MCF 10A (cell line): ENCODE data around the gene VPS4A. TPM values are rescaled to one million over a fixed set of nuclear protein-coding genes. Genes with fewer than 3 reads are reported as not detected.

Experiments used
- Bru-seq: library from RNA; stranded (reverse); fragments of 400-500 nt; gene quantifications from one replicate; lab custom pipeline; 2021; lab: Mats Ljungman, UMichigan
- BruChase-seq, 2 experiments: library from RNA; stranded (reverse); fragments of 400-500 nt; gene quantifications; one replicate each; lab custom pipeline; 2021; lab: Mats Ljungman, UMichigan
- BruUV-seq: library from RNA; stranded (reverse); fragments of 400-500 nt; replicated peaks from 2 replicates; lab custom pipeline; 2021; lab: Mats Ljungman, UMichigan
- CTCF ChIA-PET: fragments of 300-600 bp; sonication (Branson Sonifier 250); formaldehyde crosslinking; extraction: SDS; loops from one replicate; lab custom pipeline; 2021; ENCODE audit warnings: antibody characterized with exemption, inconsistent platforms; lab: Yijun Ruan, JAX
- POLR2A ChIA-PET: fragments of 300-600, 350-650 bp; sonication (Branson Sonifier 250); formaldehyde crosslinking; extraction: SDS; loops from one replicate; lab custom pipeline; 2020; ENCODE audit warnings: antibody characterized with exemption, inconsistent platforms; lab: Yijun Ruan, JAX
- DNase-seq: peaks from one replicate; pipeline ENCODE4 v3.0.0-alpha.2; 2018; ENCODE audit not compliant: unreplicated experiment
- H3K27ac Mint-ChIP-seq: one replicate; pipeline ENCODE4 v1.8.0; 2022; ENCODE audit warnings: mild to moderate bottlenecking, low read depth, mixed read lengths; ENCODE audit not compliant: unreplicated experiment
- H3K27me3 Mint-ChIP-seq: one replicate; pipeline ENCODE4 v1.8.0; 2022; ENCODE audit warnings: mixed read lengths; ENCODE audit not compliant: insufficient read depth, unreplicated experiment
- H3K36me3 Mint-ChIP-seq: one replicate; pipeline ENCODE4 v1.8.0; 2022; ENCODE audit warnings: mild to moderate bottlenecking, moderate library complexity, mixed read lengths; ENCODE audit not compliant: insufficient read depth, unreplicated experiment
- H3K4me1 Mint-ChIP-seq: one replicate; pipeline ENCODE4 v1.8.0; 2022; ENCODE audit warnings: mixed read lengths; ENCODE audit not compliant: insufficient read depth, unreplicated experiment
- H3K4me3 Mint-ChIP-seq: one replicate; pipeline ENCODE4 v1.8.0; 2022; ENCODE audit warnings: mild to moderate bottlenecking, moderate library complexity, mixed read lengths; ENCODE audit not compliant: unreplicated experiment
- H3K9me3 Mint-ChIP-seq: one replicate; pipeline ENCODE4 v1.8.0; 2022; ENCODE audit warnings: mixed read lengths; ENCODE audit not compliant: unreplicated experiment
- CTCF ChIP-seq: fragments of 200-600 bp; IDR thresholded peaks from one replicate; pipeline ENCODE4 v1.8.0; 2022; ENCODE audit warnings: antibody characterized with exemption, mild to moderate bottlenecking; ENCODE audit not compliant: unreplicated experiment
- intact Hi-C: fragments of 100-400 bp; cut with micrococcal nuclease; formaldehyde crosslinking; loops from 2 replicates; pipeline ENCODE4 v1.14.1; 2022
- long read RNA-seq: library from polyadenylated mRNA; stranded (forward); transcript quantifications from one replicate; pipeline ENCODE4 v2.0.0, GENCODE V29; 2022
- total RNA-seq: library from RNA; stranded (reverse); gene quantifications from 2 replicates; pipeline ENCODE4 v1.2.3, GENCODE V29; 2022

VPS4A gene
- 34.4 and 38.6 TPM in 2 replicates for total RNA-seq
- Bru-seq, nascent RNA = percentile 72 among the genes with signal in this experiment
- BruChase-seq, experiment 1, labeled RNA remaining after a 6-hour chase = percentile 93 among the genes with signal in this experiment
- percentile 82 among the genes with signal in this experiment for BruChase-seq, experiment 2, labeled RNA remaining after a 2-hour chase
- long read RNA-seq, full-length matches to known transcripts = 159 of 212 reads
- long read RNA-seq, partial matches to known transcripts = 16 of 212 reads
- long read RNA-seq, other reads (novel, unspliced or antisense) = 37 of 212 reads

- peaks cover 16% of the 10 kb centered on the region for H3K4me1 Mint-ChIP-seq
- H3K27ac Mint-ChIP-seq = peak within 1 kb of the TSS; percentile 89
- H3K9me3 Mint-ChIP-seq = no peaks in the 10 kb centered on the region
- BruUV-seq = TSS peak; percentile 58
- intact Hi-C loops = loop anchor here (1.0 kb wide), 1 partner anchor 161 kb away; no protein-coding TSS in a partner anchor
- H3K4me3 Mint-ChIP-seq = peak within 1 kb of the TSS; percentile 91
- peak; percentile 95 for DNase-seq
- CTCF ChIA-PET = interaction anchor here (0.6 to 1.9 kb wide), 12 partner anchors 10 to 782 kb away, joined by 3 to 15 read pairs (median 4); no protein-coding TSS in a partner anchor
- H3K27me3 Mint-ChIP-seq = no peaks in the 10 kb centered on the region
- POLR2A ChIA-PET = interaction anchor here (0.8 to 9.1 kb wide), 3 partner anchors 14 to 178 kb away, joined by 4 to 75 read pairs (median 13); partner anchors contain the start of genes CHTF8, PDF and UTP4
- peak; percentile 81 for TF ChIP-seq CTCF
- peaks cover 21% of the 10 kb centered on the region for H3K36me3 Mint-ChIP-seq
These were observed at the start of gene VPS4A for GRCh38 chr16:69310653-69311532. TSS of gene VPS4A (plus strand) at chr16:69311350. CDS start at chr16:69311512, 162 bp downstream.

GRCh38 chr16:69266334-69267063 is 44.7 kb upstream of the VPS4A start:
- Mint-ChIP-seq H3K4me3 (no peak overlapping the region), H3K4me1 (no peaks in the 10 kb centered on the region)
- intact Hi-C loops = no loop called here

GRCh38 chr16:69267633-69268032 is 43.5 kb upstream of the VPS4A start:
- CTCF ChIA-PET = interaction anchor here (1.0 to 1.4 kb wide), 4 partner anchors 17 to 65 kb away, joined by 3 to 5 read pairs (median 4); no protein-coding TSS in a partner anchor
- Mint-ChIP-seq H3K4me1 (no peaks in the 10 kb centered on the region), H3K9me3 (no peaks in the 10 kb centered on the region), H3K36me3 (peaks cover 17% of the 10 kb centered on the region), H3K27ac (no peak overlapping the region), H3K4me3 (no peak overlapping the region), H3K27me3 (no peaks in the 10 kb centered on the region)
- TF ChIP-seq CTCF = no peak
- POLR2A ChIA-PET = interaction anchor here (0.9 to 2.0 kb wide), 3 partner anchors 9 to 110 kb away, joined by 4 to 6 read pairs (median 4); no protein-coding TSS in a partner anchor
- no peak for DNase-seq
- intact Hi-C loops = no loop called here
- BruUV-seq = no TSS peak

More at GRCh38 chr16:69266334-69267063, 44.7 kb upstream of the VPS4A start:
- BruUV-seq = no TSS peak
- ChIA-PET POLR2A (no interaction called here), CTCF (interaction anchor here (0.7 kb wide), 2 partner anchors 305 to 1354 kb away, joined by 3 read pairs; no protein-coding TSS in a partner anchor)
- Mint-ChIP-seq H3K27me3 (no peaks in the 10 kb centered on the region), H3K27ac (no peak overlapping the region), H3K9me3 (no peaks in the 10 kb centered on the region), H3K36me3 (peaks cover 25% of the 10 kb centered on the region)
- no peak for DNase-seq
- no peak for TF ChIP-seq CTCF
